HepG2 (cell line): ENCODE data around the gene SERINC2. TPM values are rescaled to one million over a fixed set of nuclear protein-coding genes. Genes with fewer than 3 reads are reported as not detected.
A peak's percentile ranks its signal among the peaks of the same experiment; 100 is the strongest.

Experiments used
- DDIT3 ChIP-seq: sonication (generic); formaldehyde crosslinking; IDR thresholded peaks from 2 replicates; pipeline ENCODE4 v1.4.0; 2020; ENCODE audit warnings: mild to moderate bottlenecking, missing genetic modification reagents
- GMEB2 ChIP-seq: IDR thresholded peaks from 2 replicates; pipeline ENCODE4 v1.6.1; 2016; ENCODE audit warnings: missing biosample characterization, missing genetic modification reagents, low read depth
- GTF2F1 ChIP-seq: fragments of 150-350 bp; IDR thresholded peaks from 2 replicates; pipeline ENCODE4 v1.6.1; 2014; ENCODE audit warnings: low read length
- HNRNPK ChIP-seq: fragments of 200-400 bp; formaldehyde crosslinking; IDR thresholded peaks from 2 replicates; pipeline ENCODE4 v1.6.1; 2018; ENCODE audit warnings: low read length, low read depth, moderate library complexity, mild to moderate bottlenecking; ENCODE audit not compliant: poor library complexity, severe bottlenecking
- NCOA2 ChIP-seq: sonication (generic); formaldehyde crosslinking; IDR thresholded peaks from 2 replicates; pipeline ENCODE4 v1.8.0; 2022; ENCODE audit warnings: inconsistent platforms
- NFYC ChIP-seq: IDR thresholded peaks from 2 replicates; pipeline ENCODE4 v1.6.1; 2016; ENCODE audit warnings: missing genetic modification reagents, missing compliant biosample characterization
- ONECUT2 ChIP-seq: sonication (generic); formaldehyde crosslinking; IDR thresholded peaks from 2 replicates; pipeline ENCODE4 v1.4.0; 2020; ENCODE audit warnings: missing genetic modification reagents
- RBM22 ChIP-seq: fragments of 200-400 bp; formaldehyde crosslinking; optimal IDR thresholded peaks from 2 replicates; pipeline ENCODE3; 2017; ENCODE audit warnings: mild to moderate bottlenecking, low read length, moderate library complexity
- WIZ ChIP-seq: sonication (generic); formaldehyde crosslinking; IDR thresholded peaks from 2 replicates; pipeline ENCODE4 v1.5.1; 2020; ENCODE audit warnings: mild to moderate bottlenecking, missing genetic modification reagents
- ZBTB38 ChIP-seq: sonication (generic); formaldehyde crosslinking; IDR thresholded peaks from 2 replicates; pipeline ENCODE4 v1.5.1; 2020; ENCODE audit warnings: mild to moderate bottlenecking, missing genetic modification reagents
- ZFP36L2 ChIP-seq: sonication (generic); formaldehyde crosslinking; IDR thresholded peaks from 2 replicates; pipeline ENCODE4 v1.4.0; 2020; ENCODE audit warnings: missing genetic modification reagents
- ZNF160 ChIP-seq: sonication (generic); formaldehyde crosslinking; IDR thresholded peaks from 2 replicates; pipeline ENCODE4 v1.8.0; 2022; ENCODE audit warnings: mild to moderate bottlenecking, inconsistent platforms, missing genetic modification reagents
- ZNF431 ChIP-seq: sonication (generic); formaldehyde crosslinking; IDR thresholded peaks from 2 replicates; pipeline ENCODE4 v1.9.0; 2022; ENCODE audit warnings: missing genetic modification reagents, low read depth, mild to moderate bottlenecking, borderline replicate concordance
- ZNF460 ChIP-seq: sonication (generic); formaldehyde crosslinking; IDR thresholded peaks from 2 replicates; pipeline ENCODE4 v1.5.1; 2020; ENCODE audit warnings: missing genetic modification reagents, mild to moderate bottlenecking, borderline replicate concordance
- ZNF501 ChIP-seq: sonication (generic); formaldehyde crosslinking; IDR thresholded peaks from 2 replicates; pipeline ENCODE4 v1.5.1; 2020; ENCODE audit warnings: mild to moderate bottlenecking, moderate library complexity, missing genetic modification reagents
- polyA plus RNA-seq, 8 experiments: library from polyadenylated mRNA; depleted of rRNA in 3 of 8; stranded (reverse) in 7 of 8; unstranded in 1 of 8; fragments of >200 nt; fragmentation: Illumina TruSeq in 4 of 8; extraction: Trizol in 4 of 8; gene quantifications; 2 replicates each; pipeline versions ENCODE4 v1.2.1 to v1.2.3, GENCODE V29; 2011 to 2016; ENCODE audit warnings: low read depth in 4 of 8, missing spikeins in 1 of 8, mixed read lengths in 1 of 8; ENCODE audit not compliant: insufficient read depth in 1 of 8
- total RNA-seq, 5 experiments: library from RNA; depleted of rRNA; stranded (reverse); fragments of >200 nt; fragmentation: Illumina TruSeq; extraction: Trizol; gene quantifications; 2 replicates each; pipeline ENCODE4 v1.2.3, GENCODE V29; 2016; ENCODE audit warnings: low read depth in 1 of 5
- TF ChIP-seq, protein P1 (sequence below): sonication (generic); formaldehyde crosslinking; IDR thresholded peaks from 2 replicates; pipeline ENCODE4 v1.5.1; 2020; ENCODE audit warnings: missing genetic modification reagents, mild to moderate bottlenecking, borderline replicate concordance
- TF ChIP-seq, protein P2 (sequence below), 2 experiments: sonication (generic) in 1 of 2; formaldehyde crosslinking in 1 of 2; IDR thresholded peaks; 2 replicates each; pipeline versions ENCODE4 v1.6.1 to v1.9.0; 2014 to 2022; ENCODE audit warnings: antibody characterized with exemption in 1 of 2, borderline replicate concordance in 1 of 2, inconsistent platforms in 1 of 2, low read depth in 1 of 2, missing genetic modification reagents in 1 of 2
- TF ChIP-seq, protein P3 (sequence below): sonication (generic); formaldehyde crosslinking; IDR thresholded peaks from 2 replicates; pipeline ENCODE4 v1.4.0; 2020; ENCODE audit warnings: missing genetic modification reagents

SERINC2 gene
- total and polyA plus RNA-seq, 2 of the 13 experiments (the other 11 are each of a cell fraction or from before 2014, with no cell fraction given) = 4.8 to 126 TPM

GRCh38 chr1:31434101-31434871 is 21.3 kb downstream of the SERINC2 start (continued):
- TF ChIP-seq, protein P1, sequence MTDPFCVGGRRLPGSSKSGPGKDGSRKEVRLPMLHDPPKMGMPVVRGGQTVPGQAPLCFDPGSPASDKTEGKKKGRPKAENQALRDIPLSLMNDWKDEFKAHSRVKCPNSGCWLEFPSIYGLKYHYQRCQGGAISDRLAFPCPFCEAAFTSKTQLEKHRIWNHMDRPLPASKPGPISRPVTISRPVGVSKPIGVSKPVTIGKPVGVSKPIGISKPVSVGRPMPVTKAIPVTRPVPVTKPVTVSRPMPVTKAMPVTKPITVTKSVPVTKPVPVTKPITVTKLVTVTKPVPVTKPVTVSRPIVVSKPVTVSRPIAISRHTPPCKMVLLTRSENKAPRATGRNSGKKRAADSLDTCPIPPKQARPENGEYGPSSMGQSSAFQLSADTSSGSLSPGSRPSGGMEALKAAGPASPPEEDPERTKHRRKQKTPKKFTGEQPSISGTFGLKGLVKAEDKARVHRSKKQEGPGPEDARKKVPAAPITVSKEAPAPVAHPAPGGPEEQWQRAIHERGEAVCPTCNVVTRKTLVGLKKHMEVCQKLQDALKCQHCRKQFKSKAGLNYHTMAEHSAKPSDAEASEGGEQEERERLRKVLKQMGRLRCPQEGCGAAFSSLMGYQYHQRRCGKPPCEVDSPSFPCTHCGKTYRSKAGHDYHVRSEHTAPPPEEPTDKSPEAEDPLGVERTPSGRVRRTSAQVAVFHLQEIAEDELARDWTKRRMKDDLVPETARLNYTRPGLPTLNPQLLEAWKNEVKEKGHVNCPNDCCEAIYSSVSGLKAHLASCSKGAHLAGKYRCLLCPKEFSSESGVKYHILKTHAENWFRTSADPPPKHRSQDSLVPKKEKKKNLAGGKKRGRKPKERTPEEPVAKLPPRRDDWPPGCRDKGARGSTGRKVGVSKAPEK (CRISPR knock-in tag) = no peak
- TF ChIP-seq GMEB2 (CRISPR knock-in tag) (no peak), DDIT3 (CRISPR knock-in tag) (no peak), ZNF501 (CRISPR knock-in tag) (peak; percentile 72; the same call in 1 of the 2 replicates), ZNF460 (CRISPR knock-in tag) (peak; percentile 35; the same call in 1 of the 2 replicates), RBM22 (no peak), ZNF431 (CRISPR knock-in tag) (no peak), WIZ (CRISPR knock-in tag) (no peak), NCOA2 (CRISPR knock-in tag) (peak; percentile 43), ZNF160 (peak; percentile 64; the same call in 1 of the 2 replicates), ONECUT2 (CRISPR knock-in tag) (no peak), HNRNPK (no peak), GTF2F1 (no peak), NFYC (no peak), ZFP36L2 (CRISPR knock-in tag) (no peak), ZBTB38 (CRISPR knock-in tag) (peak; percentile 95)
- TF ChIP-seq, protein P2, sequence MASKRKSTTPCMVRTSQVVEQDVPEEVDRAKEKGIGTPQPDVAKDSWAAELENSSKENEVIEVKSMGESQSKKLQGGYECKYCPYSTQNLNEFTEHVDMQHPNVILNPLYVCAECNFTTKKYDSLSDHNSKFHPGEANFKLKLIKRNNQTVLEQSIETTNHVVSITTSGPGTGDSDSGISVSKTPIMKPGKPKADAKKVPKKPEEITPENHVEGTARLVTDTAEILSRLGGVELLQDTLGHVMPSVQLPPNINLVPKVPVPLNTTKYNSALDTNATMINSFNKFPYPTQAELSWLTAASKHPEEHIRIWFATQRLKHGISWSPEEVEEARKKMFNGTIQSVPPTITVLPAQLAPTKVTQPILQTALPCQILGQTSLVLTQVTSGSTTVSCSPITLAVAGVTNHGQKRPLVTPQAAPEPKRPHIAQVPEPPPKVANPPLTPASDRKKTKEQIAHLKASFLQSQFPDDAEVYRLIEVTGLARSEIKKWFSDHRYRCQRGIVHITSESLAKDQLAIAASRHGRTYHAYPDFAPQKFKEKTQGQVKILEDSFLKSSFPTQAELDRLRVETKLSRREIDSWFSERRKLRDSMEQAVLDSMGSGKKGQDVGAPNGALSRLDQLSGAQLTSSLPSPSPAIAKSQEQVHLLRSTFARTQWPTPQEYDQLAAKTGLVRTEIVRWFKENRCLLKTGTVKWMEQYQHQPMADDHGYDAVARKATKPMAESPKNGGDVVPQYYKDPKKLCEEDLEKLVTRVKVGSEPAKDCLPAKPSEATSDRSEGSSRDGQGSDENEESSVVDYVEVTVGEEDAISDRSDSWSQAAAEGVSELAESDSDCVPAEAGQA (IDR thresholded peaks at IDR 0.05; ENCODE audit: low read depth) = no peak
- TF ChIP-seq, protein P2 (CRISPR knock-in tag; IDR thresholded peaks at IDR 0.05; ENCODE audit: borderline replicate concordance) = no peak
- TF ChIP-seq, protein P3, sequence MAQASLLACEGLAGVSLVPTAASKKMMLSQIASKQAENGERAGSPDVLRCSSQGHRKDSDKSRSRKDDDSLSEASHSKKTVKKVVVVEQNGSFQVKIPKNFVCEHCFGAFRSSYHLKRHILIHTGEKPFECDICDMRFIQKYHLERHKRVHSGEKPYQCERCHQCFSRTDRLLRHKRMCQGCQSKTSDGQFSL (CRISPR knock-in tag) = no peak
